Inflammatory macrophage treated with lipopolysaccharide for 4 hours (primary cell): ENCODE results near the gene CACNB2.
"Not testable (repeated sequence)": the region's sequence is repeated elsewhere in the genome, so short reads cannot be mapped to it uniquely, and the experiment has no call there.

ENCODE experiments used
- DNase-seq: peaks from one replicate; pipeline ENCODE4 v3.0.0-alpha.2; 2020

CACNB2 gene

DNA sequence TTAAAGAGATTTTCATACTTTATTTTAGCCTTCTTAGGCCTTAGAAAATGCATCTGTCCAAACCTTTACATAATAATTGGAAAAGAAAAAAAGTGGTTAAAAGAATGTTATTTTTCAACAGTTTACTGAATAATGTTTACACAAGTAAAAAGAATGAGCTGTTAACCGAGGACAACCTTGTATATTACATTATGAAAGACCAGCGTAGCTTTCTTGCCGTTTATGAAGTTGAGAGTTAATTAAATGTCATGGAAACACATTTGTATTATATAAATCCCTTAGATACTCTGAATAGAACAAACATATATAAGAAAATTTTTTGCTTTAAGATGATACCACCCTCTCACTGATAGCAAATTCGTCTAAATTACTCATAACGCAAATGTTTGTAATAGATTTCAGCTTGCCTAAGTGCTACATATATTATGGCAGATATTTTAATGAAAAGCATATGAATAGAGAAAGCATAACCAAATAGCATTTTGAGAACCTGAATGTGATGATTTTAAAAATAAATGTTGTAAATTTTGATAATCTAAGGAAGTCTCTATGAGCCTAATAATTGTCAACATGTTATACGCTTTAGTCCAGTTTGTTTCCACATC, 9.1 kb downstream of the CACNB2 start:
- DNase-seq: no peak

DNA sequence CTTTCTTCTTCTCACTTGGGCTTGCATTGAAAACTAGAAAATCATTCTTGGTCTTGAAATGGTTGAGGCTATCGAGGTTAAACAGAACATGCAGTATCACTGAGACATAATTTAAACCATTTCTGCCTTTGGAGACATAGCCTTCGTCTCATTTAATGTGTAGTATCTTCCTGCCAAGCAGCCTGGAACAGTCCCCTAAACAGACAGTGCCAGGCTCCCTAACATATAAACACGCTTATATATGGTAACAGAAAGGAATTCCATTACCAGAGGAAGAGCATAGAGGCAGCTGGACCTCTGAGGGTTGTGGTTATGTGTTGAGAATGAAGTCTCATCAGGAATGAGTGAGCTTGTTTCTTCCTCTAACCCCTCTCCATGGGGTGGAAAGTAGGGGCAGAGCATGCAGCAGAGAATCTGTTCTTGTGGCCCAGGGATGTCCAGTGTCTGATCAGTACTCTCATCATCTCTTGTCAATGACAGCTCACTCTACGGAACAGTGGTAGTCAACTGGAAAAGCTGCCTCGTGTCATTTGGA, 11.2 kb downstream of the CACNB2 start:
- DNase-seq: no peak

DNA sequence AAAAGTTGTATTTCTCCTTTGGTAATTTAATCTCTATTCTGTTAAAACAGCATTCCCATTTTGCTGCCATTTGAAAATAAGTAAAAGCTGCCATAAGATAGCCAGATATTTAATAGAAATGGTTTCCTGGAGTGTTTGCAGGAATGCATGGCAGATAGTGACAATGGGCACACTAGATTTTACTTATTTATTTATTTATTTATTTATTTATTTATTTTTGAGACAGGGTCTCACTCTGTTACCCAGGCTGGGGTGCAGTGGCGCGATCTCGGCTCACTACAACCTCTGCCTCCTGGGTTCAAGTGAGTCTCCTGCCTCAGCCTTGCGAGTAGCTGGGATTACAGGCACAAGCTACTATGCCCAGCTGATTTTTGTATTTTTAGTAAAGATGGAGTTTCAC, 13.2 kb downstream of the CACNB2 start:
- not testable (repeated sequence) for DNase-seq

DNA sequence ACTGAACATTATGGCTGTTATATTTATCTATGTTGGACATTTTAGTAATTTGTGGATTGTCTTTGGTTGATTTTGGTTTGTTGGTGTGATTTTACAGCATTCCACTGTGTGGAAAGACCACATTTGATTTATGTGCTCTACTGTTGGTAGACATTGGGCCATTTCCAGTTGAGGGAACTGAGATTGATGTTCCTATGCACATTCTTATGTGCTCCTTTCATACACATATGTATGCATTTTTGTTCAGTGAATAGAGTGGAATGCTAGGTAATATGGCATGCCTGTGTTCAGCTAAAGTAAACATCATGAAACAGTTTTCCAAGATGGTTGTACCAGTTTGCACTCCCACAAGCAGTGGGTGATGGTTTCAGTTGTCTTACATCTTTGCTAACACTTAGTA, 15.1 kb downstream of the CACNB2 start:
- DNase-seq: no peak

DNA sequence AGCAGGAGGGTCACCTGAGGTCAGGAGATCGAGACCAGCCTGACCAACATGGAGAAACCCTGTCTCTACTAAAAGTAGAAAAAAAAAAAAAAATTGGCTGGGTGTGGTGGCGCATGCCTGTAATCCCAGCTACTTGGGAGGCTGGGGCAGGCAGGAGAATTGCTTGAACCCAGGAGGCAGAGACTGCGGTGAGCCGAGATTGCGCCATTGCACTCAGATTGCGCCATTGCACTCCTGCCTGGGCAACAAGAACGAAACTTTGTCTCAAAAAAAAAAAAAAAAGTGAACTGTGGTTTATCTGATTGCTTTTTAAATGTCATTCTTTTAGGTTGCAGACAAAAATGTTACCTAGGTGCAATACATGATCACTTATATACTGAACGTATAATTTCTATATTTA, 16.6 kb downstream of the CACNB2 start:
- not testable (repeated sequence) for DNase-seq

DNA sequence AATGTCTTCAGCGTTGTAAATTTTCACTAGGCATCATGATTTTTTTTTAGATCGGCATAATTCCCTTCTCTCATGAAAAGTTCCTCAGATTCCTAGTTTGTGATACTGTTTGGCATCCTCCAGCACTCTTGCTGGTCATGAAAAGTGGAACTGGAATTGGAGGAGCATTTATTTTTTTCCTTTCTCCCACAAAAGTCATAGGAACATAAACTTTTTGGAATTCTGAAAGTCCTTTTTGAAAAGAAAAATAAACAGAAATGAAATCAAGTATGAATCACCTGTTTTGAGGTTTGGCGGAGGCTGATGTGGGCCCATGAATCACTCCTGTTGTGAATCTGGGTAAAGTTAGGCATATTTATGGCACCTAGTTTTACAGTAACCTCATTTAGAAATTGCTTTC, 17.7 kb downstream of the CACNB2 start:
- DNase-seq: no peak

DNA sequence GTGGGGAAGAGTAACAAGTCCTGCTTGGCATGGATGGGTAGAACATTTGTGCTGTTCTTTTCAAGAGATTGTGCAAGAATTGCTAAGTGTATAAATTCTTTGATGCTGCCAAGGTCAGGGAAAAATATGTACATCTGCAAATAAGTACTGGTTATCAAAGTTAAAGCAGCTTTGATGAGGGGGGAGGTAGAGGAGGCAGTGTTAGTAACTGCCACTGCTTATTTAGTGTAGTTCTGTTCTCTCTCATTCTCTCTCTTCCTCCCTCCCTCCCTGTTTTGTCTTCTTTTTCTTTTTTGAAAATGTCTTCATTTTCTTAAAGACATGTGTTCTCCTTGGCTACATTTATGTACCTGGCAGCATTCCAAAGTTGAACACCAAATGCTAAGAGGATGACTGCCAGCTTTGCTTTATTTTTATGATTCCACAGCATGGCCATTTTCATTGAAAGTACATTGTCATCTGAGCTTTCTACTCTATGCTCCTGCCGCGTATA, 18.6 kb downstream of the CACNB2 start:
- no peak for DNase-seq

DNA sequence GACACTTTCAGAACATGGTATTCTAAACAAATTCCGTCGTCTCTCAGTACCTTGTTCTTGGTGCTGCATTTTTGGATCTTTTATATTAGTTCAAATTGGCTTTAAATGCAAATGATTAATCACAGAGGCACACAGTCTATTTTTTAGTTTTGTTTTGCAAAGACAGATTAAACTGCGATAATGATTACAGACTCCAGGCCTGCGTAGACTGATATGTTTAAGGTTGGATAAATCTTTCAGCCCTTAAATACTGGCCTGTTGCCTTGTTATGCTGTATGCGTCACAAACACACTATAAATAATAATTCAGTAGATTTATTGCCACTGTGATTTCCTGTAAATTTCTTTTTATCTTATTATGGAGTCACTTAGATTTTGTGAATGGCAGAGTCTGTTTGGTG, 19.3 kb downstream of the CACNB2 start:
- DNase-seq: no peak

DNA sequence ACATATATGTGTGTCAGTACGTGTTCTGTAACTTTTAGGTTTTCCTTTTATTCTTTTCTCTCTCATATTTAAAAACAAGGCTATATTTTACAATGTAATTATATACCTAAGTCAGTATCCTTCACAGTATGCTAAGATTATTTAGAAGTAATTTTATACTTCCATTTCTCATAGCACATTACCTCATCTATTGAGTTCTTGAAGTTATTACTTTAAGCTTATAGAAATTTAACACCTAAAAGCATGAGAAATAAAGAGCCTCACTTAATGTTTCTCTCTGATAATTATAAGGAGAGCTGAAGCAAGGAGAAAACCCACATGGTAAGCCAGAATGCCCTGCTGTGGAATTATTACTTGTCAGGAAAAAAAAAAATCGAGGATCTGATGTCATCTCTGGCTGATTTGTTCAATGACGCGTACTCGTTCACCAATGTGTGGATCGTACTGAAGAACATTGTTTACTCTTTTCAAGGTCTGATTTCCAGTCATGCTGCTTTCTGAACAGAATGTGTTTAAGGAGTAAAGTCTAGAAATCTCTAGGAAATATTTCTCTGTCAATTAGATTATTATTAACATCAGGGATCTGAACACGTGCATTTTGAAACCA, 21.9 kb downstream of the CACNB2 start:
- no peak for DNase-seq

DNA sequence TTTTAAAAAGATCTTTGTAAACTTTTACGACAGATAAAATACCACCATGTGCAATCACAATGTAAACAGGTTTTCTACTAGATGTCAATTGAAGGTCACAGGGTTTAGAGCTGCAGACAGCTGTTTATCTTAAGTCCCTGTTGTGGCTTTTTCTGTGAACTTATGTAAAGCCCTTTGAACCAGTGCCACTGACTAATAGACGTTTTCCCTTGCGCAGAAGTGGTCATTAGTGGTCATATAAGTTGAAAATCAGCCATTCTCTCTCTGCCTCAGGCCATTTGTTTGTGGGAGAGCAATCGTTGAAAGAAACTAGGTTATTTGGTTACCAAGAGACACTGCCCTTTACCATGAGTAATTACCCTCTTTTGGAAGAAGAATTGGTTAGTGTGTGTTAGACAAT, 23.9 kb downstream of the CACNB2 start:
- DNase-seq: no peak

DNA sequence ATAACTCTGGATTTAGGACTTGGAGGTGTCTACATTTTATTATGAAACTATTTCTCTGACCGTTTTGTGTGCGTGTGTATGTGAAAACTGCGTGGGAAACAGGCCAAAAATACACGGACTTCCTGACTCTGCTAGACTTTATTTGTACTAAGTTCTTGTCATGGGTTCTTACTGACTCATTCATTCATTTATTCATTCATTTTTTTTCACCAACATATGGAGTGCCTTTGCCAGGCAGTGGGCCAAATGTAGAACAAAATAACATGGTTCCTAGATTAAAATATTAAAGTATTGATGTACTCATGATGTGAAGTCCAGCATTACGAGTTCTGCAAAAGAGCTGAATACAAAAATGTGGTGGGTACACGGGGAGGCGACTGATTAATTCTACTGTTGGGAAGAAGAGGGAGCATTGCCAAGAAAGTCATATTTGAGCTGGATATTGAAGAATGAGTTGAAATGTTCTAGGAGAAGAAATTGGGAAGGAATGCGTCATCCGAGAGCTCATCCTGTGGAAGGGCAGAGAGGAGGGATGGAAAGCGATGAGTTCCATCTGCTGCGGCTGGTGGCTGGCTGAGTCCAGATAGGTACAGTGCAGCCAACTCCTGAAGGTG, 24.6 kb downstream of the CACNB2 start:
- no peak for DNase-seq

DNA sequence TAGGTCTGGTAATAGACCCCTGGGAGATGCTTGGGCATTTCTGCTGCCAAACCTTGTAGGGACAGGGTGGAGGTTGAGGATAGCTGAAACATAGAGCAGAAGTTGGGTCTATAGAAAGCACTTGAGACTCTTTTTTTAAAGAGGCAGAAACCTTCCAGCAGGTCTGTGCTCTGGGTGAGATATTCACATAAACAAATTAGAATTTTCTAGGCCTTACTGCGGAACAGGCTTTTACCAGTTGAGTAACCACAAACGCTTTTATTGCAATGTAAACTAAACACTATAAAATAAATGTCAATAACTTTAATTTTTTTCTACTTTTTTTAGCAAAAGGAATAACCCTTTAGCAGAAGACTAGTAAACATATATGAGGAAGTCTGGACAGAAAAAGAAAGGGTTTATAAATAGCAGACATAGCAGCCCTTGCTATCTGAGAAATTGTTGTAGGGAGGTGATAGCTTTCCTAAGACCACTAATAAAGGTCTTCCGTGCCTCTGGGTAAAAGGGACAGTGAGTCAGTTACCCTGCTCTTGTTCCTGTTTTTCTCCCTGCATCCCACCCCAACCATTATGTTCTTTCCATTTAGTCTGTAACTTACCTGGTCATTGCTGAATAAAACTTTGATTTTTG, 38.7 kb downstream of the CACNB2 start:
- DNase-seq: no peak

DNA sequence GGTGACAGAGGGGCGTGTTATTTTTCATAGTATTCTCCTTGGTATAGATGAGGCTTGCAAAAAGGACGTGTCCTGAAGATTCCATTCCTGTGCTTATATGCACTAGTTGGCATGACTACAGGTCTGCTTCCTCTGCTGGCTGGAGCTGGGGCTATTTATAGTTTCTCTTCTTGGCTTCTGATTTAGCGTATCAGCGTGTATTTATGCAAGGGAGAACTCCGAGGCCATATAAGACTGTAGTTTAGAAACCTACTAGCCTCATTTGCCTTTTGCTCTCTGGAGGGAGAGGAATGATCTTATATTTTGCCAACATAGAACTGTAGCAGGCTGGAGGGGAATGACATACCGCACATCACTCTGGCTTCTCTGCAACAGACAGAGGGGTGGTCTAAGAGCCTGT, 39.7 kb downstream of the CACNB2 start:
- no peak for DNase-seq

DNA sequence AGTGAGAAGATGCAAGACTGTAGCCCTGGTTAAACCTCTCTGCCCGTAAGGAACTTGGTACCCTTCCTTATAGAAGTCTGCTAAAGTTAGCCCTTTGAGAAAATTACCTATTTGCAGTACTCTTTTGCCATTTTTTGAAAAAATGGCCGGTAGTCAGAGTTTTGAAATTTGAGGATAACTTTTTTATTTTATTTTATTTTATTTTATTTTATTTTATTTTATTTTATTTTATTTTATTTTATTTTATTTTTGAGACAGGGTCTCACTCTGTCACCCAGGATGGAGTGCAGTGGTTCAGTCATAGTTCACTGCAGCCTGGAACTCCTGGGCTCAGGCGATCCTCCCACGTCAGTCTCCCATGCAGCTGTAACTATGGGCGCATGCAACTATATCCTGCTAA, 41.2 kb downstream of the CACNB2 start:
- not testable (repeated sequence) for DNase-seq

DNA sequence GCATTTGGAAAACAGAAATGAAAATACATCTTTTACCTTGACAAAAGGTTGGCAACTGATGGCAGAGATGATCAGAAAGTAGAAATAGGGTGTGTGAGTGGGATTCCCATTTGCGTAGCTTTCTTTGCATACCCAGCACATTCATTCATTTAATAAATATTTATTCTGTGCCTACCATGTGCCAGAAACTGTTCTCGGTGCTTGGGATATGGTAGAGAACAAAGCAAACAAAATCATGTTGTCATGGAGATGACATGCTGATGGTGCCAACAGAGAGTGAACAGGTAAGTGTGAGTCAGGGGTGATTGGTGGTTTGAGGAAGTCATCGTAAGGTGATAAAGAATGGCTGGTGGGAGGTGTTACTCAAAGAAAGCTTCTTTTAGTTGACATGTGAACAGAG, 45.4 kb downstream of the CACNB2 start:
- no peak for DNase-seq

DNA sequence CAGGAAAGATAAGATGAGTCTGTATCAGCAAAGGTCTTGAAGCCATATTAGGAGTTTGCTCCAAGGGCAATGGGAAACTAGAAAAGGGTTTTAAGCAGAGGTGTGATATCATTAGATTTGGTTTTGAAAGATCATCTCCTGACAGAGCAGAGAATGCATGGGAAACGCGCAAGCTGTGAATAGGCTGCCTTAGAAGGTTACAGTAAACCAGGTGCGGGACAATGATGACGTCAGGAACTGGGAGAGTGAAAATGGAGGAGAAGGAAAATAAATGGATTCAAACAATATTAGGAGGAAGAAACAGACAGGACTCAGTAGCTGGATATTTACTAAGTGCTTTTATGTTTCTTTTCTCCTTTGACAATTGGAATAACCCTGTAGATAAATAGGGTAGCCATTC, 50.6 kb downstream of the CACNB2 start:
- DNase-seq: no peak

DNA sequence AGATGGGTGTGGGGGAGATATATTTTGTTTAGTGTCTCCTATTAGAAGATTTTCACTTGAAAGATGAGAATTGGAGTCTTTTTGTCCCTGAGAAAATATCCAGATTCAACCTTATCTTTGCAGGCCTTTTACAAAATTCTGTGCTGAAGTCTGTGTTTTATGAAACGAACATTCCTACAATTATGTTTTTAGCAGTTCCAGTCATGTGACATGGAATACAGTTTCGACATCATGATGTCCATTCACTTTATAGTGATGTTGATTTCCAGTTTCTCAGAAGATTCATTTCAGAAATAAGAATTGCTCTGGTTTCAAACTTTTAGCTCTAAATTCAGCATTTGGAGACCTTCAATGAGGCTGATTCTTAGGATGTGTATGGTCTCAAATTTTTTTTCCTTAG, 54.4 kb downstream of the CACNB2 start:
- DNase-seq: no peak

DNA sequence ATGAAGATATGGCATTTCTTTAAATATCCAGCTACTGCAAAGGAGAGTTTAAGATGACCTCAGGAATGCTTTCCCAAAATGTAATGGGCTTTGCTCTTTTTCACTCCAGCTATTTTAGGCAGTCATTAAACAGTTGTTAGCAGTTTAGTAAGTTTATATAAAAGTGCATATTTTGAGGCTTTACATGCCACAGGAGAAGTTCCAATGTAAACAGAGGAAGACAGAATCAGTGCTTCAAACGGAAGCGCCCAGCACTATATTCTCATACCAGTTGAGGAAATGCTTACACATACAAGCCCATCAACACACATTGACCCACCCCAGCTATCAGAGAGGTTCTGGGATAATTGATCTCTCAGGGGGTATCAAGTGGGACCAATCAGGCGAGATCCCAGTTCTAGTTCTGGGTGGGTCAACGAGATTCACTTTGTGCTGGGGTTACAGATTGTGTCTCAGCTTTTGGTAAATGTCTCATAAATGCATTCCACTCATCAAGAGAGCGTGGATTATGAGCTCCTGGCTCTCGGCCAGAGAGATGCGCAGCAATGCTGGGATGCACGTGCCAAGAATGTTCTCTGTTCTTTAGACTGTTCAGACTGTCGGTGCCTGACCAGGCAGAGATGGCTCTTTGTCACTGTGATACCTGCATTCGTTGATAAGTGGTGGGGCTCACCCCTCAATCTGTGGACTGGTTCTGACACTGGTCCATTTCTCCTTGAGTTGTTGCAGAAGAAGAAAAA, 55.0 kb downstream of the CACNB2 start:
- DNase-seq: no peak

DNA sequence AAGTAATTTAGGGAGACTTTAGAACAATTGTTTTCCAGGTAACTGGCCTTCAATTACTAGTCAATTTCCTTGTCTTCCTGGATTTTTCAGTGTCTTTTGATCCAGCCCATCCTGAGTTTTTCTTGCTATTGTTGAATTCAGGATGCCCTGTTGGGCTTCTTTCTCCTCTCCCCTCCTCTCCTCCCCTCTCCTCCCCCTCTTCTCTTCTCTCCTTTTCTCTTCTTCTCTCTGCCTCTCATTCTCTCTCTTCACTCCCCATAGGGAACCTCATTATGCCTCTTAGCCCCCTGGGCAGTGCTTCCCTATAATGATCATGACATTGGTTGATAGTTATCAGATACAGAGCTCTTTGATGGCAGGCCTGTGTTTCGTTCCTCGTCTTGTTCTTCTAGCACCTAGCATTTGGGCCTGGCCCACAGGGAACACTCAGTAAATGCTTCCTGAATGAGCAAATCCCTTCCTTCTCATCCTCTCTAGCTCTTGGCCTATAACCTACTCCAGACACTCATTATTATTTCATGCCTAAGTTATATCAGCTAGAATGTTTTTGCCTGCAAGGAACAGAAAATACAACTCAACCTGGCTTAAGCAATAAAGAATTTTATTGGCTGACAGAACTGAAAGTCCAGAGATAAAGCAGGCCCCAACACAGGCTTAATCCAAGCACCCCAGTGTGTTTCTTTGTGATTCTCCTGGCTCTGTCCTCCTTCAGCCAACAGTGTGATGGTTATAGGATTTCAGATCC, 56.8 kb downstream of the CACNB2 start:
- DNase-seq: no peak

DNA sequence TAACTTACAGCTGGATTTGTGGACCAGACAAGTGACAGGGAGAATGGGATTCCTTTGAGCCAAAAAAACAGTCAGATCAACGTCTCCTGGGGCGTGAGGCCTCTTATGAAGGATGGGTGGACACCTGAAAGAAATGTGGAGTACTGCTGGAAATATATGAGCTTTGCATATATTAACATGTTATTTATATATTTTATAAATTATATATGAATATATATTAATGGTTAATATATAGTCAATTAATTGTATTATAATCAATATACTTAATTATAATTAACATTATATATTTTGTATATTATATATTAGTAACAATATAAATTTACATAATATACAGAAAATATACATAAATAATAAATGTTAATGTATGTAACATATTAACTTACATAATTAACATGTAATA, 57.5 kb downstream of the CACNB2 start:
- no peak for DNase-seq

DNA sequence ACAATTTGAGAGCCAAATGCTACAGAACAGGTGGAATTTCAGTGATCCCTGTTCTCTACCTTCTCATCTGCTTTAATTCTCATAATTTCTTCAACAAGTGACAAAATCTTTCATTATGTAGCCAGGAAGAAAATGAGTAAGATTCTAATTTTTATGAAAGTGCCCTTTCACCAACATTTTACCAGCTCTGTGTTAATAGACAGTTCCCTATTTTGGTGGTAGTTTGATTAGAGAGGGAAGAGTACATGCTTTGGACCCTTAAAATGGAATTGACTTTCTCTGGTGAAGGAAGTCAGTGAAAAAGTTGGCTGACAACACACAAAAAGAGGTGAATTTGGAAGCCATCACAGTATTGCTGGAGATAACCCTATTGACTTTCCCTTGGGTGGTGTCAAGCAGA, 61.7 kb downstream of the CACNB2 start:
- DNase-seq: peak; percentile 51

DNA sequence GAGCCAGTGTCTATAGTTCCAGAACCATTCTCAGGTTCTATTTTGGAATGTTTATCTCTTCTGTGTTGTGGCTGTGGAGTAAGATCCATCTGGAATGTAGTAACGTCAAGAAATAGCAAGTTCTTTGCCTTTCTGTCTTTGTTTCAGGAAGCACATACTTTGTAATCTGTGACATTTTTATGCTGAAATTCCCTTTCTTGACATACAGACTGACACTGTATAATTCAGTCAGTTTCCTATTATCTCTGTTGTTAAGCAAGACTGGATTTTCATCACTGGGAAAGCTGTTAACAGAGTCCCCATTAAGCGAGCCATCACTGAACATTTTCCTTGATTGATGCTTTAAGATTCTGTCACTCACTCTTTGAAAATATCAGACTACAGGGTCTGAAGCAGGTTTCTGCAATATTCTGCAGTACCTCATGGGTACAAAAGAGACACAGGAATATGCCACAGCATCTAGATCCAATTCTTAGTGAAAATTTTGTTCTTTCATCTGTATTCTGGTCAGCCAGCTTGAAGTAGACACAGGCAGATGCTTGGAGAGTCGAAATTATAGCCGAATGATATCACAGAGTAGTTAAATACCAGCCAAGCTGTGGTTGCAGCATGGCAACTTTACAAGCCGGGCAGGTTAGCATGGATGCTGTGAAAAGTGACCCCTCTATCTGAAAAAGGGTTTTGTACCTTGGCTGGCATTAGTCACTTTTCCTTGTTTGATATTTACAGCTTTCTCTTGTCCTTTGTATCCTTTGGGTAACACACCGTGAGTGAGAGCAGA, 62.6 kb downstream of the CACNB2 start:
- peak; percentile 89 for DNase-seq
